Endothelial cell of umbilical vein (primary cell): ENCODE data around the gene ENPP3. TPM values are rescaled to one million over a fixed set of nuclear protein-coding genes. Genes with fewer than 3 reads are reported as not detected.

Experiments used
- BruUV-seq: library from RNA; stranded (reverse); fragments of 400-500 nt; replicated peaks from 2 replicates; lab custom pipeline; 2021; lab: Mats Ljungman, UMichigan
- CTCF ChIA-PET: fragments of 300-600, 350-600 bp; sonication (Branson Sonifier 250); formaldehyde crosslinking; loops from one replicate; lab custom pipeline; 2021; ENCODE audit warnings: antibody characterized with exemption, inconsistent platforms; lab: Charles Lee
- POLR2A ChIA-PET: fragments of 300-600, 350-600 bp; sonication (Branson Sonifier 250); formaldehyde crosslinking; loops from one replicate; lab custom pipeline; 2021; ENCODE audit warnings: antibody characterized with exemption, inconsistent platforms; lab: Charles Lee
- DNase-seq: peaks from one replicate; pipeline ENCODE4 v3.0.0-alpha.2; 2011; ENCODE audit warnings: low read depth, low spot score
- FAIRE-seq: peaks from 2 replicates; lab custom pipeline; 2011; peaks lifted over from hg19 to GRCh38; lab: Jason Lieb, UNC
- H2AFZ ChIP-seq: 2 replicates; pipeline ENCODE4 v1.6.0; 2012; ENCODE audit warnings: low read depth, low read length, control low read depth, inconsistent platforms
- H3K27ac ChIP-seq: 2 replicates; pipeline ENCODE4 v1.5.1; 2011; ENCODE audit warnings: low read depth, mild to moderate bottlenecking, control low read depth, low read length, moderate library complexity; ENCODE audit not compliant: insufficient read depth
- H3K27me3 ChIP-seq, 2 experiments: 2 replicates each; pipeline versions ENCODE4 v1.6.0 to v1.6.1; 2011; ENCODE audit warnings: low read length in 2 of 2, mixed read lengths in 1 of 2; ENCODE audit not compliant: control insufficient read depth in 2 of 2, insufficient read depth in 2 of 2
- H3K36me3 ChIP-seq, 2 experiments: 2 replicates in 1 of 2; 3 replicates in 1 of 2; pipeline ENCODE4 v1.5.1; 2011; ENCODE audit warnings: low read length in 2 of 2, mild to moderate bottlenecking in 1 of 2, moderate library complexity in 1 of 2; ENCODE audit not compliant: control insufficient read depth in 2 of 2, insufficient read depth in 2 of 2; ENCODE audit errors: extremely low read depth in 1 of 2
- H3K4me1 ChIP-seq: 3 replicates; pipeline ENCODE4 v1.5.1; 2011; ENCODE audit warnings: mild to moderate bottlenecking, low read length; ENCODE audit not compliant: control insufficient read depth, insufficient read depth; ENCODE audit errors: extremely low read depth
- H3K4me2 ChIP-seq: 2 replicates; pipeline ENCODE4 v1.6.1; 2011; ENCODE audit warnings: low read length, control low read depth, mixed read lengths; ENCODE audit not compliant: insufficient read depth
- H3K4me3 ChIP-seq, 3 experiments: fragments of 200-600 bp in 1 of 3; sonication (generic), shearing (Covaris generic) in 1 of 3; replicated peaks in 1 of 3; 2 replicates each; pipeline ENCODE4 v1.5.1; 2011 to 2016; ENCODE audit warnings: control low read depth in 3 of 3, low read length in 3 of 3, mild to moderate bottlenecking in 2 of 3, inconsistent platforms in 1 of 3, low read depth in 1 of 3, moderate library complexity in 1 of 3; ENCODE audit not compliant: insufficient read depth in 1 of 3
- H3K79me2 ChIP-seq: 2 replicates; pipeline ENCODE4 v1.6.0; 2012; ENCODE audit warnings: low read length, inconsistent platforms; ENCODE audit not compliant: control insufficient read depth, insufficient read depth
- H3K9ac ChIP-seq: replicated peaks from 2 replicates; pipeline ENCODE3; 2011; ENCODE audit warnings: low read length, control low read depth; ENCODE audit not compliant: insufficient read depth; ENCODE audit errors: extremely low read depth
- H3K9me1 ChIP-seq: replicated peaks from 3 replicates; pipeline ENCODE4 v1.6.0; 2011; ENCODE audit warnings: mild to moderate bottlenecking, low read length; ENCODE audit not compliant: control insufficient read depth, insufficient read depth; ENCODE audit errors: extremely low read depth
- H3K9me3 ChIP-seq: replicated peaks from 2 replicates; pipeline ENCODE4 v1.5.1; 2012; ENCODE audit warnings: low read length, inconsistent platforms; ENCODE audit not compliant: control insufficient read depth, insufficient read depth
- H4K20me1 ChIP-seq: replicated peaks from 2 replicates; pipeline ENCODE3; 2011; ENCODE audit warnings: mild to moderate bottlenecking, low read length; ENCODE audit not compliant: control insufficient read depth, insufficient read depth; ENCODE audit errors: extremely low read depth
- FOS ChIP-seq: IDR thresholded peaks from 2 replicates; pipeline ENCODE4 v1.6.1; 2011; ENCODE audit warnings: mild to moderate bottlenecking, low read length, moderate library complexity, borderline replicate concordance; ENCODE audit not compliant: insufficient read depth
- GATA2 ChIP-seq: IDR thresholded peaks from 2 replicates; pipeline ENCODE4 v1.7.0; 2011; ENCODE audit warnings: low read depth, mild to moderate bottlenecking, moderate library complexity, mixed read lengths, low read length; ENCODE audit not compliant: insufficient read length, insufficient read depth
- POLR2AphosphoS5 ChIP-seq: IDR thresholded peaks from 2 replicates; pipeline ENCODE4 v1.6.1; 2012; ENCODE audit warnings: low read depth, mild to moderate bottlenecking, control low read depth, low read length, moderate library complexity; ENCODE audit not compliant: insufficient read depth
- dilution Hi-C: fragments of 300-500 bp; cut with MboI; formaldehyde crosslinking; loops from one replicate; pipeline ENCODE4 v1.15.0; 2019; ENCODE audit warnings: low sequenced_read_pairs; ENCODE audit not compliant: extremely low pct_ligation_motif_present
- intact Hi-C: fragments of 100-400 bp; cut with micrococcal nuclease; formaldehyde crosslinking; loops from one replicate; pipeline ENCODE4 v1.10.0; 2022
- polyA plus RNA-seq, 4 experiments: library from polyadenylated mRNA; depleted of rRNA in 3 of 4; stranded (reverse) in 3 of 4; unstranded in 1 of 4; fragments of >200 nt; gene quantifications; 2 replicates each; pipeline versions ENCODE4 v1.2.1 to v1.2.3, GENCODE V29; 2011 to 2012; ENCODE audit warnings: missing spikeins in 1 of 4
- total RNA-seq: library from RNA; stranded (reverse); gene quantifications from 2 replicates; pipeline ENCODE4 v1.2.3, GENCODE V29; 2021

The ENPP3 gene
- total and polyA plus RNA-seq, 2 donors (not counting 3 experiments of a cell fraction or from before 2014, with no cell fraction given), result not detected

DNA sequence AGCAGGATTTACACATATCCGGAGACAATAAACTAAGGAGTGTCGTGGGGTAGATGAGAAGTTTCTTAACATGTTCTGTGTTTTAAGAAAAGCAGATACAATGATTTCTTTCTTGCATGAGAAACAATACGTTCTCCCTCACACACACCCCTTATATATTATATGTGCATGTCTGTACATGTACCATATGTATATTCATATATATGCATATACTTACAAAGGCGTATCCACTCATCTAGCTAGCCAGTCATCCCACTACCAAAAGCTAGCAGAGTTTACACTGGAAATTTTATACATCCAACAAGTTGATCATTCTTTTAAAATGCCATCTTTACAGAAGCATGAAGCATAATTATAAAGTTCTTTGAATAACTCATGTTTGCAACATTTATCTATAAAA is 49.2 kb upstream of the ENPP3 start:
- FAIRE-seq (no peak), DNase-seq (no peak)
- POLR2A ChIA-PET, result no interaction called here
- no peaks in the 10 kb centered on the region for H4K20me1 ChIP-seq
- H3K79me2 ChIP-seq, result no peaks in the 10 kb centered on the region
- BruUV-seq, result no TSS peak
- no peak overlapping the region for H3K9ac ChIP-seq
- no peaks in the 10 kb centered on the region for H3K9me3 ChIP-seq
- H3K27ac ChIP-seq, result no peak overlapping the region
- H3K4me1 ChIP-seq, result no peaks in the 10 kb centered on the region
- H3K4me2 ChIP-seq, result no peak overlapping the region
- H3K27me3 ChIP-seq, result no peaks in the 10 kb centered on the region
- intact Hi-C loops (no loop called here), dilution Hi-C loops (no loop called here)
- CTCF ChIA-PET, result no interaction called here
- peaks cover 10 to 35% of the 10 kb centered on the region in 2 experiments for H3K36me3 ChIP-seq
- no peaks in the 10 kb centered on the region for H3K9me1 ChIP-seq
- H2AFZ ChIP-seq, result no peak overlapping the region
- TF ChIP-seq GATA2, result no peak
- no peak for TF ChIP-seq POLR2AphosphoS5
- H3K4me3 ChIP-seq, result no peak overlapping the region

DNA sequence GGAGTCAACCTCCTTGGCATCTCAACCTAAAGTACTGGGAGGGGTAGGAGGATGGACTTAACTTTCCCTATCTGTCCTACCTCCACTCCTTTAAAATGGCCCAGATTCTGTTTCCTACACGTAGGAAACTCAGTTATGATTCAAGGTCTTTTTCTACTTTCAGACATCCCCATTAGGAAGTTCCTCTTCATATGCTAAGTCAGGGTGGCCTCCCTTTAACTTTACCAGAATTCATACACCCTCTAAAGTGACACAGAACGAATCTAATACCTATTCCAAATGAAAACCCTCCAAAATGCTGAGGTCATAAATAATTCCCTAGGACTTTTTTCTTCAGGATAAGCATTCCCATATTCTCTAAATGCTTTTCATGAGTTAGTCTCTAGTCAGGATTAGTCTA is 48.5 kb upstream of the ENPP3 start:
- Histone ChIP-seq H3K9me1 (no peaks in the 10 kb centered on the region), H3K27ac (no peak overlapping the region), H3K4me1 (no peaks in the 10 kb centered on the region), H3K4me3 (no peak overlapping the region), H3K79me2 (no peaks in the 10 kb centered on the region), H3K4me2 (no peak overlapping the region), H3K36me3 (peaks cover 9 to 37% of the 10 kb centered on the region in 2 experiments), H2AFZ (no peak overlapping the region), H3K9me3 (no peaks in the 10 kb centered on the region), H3K9ac (no peak overlapping the region), H4K20me1 (no peaks in the 10 kb centered on the region), H3K27me3 (no peaks in the 10 kb centered on the region)
- ChIA-PET CTCF (no interaction called here), POLR2A (no interaction called here)
- no peak for TF ChIP-seq FOS
- FAIRE-seq, result no peak
- no peak for DNase-seq
- no TSS peak for BruUV-seq
- intact Hi-C loops (no loop called here), dilution Hi-C loops (no loop called here)
